ENCODE measurements around the gene PAX2. TPM values are rescaled to one million over a fixed set of nuclear protein-coding genes. Genes with fewer than 3 reads are reported as not detected.

The PAX2 gene
- total and polyA plus RNA-seq, 2 of the 8 experiments (the other 6 are each of a cell fraction or from before 2014, with no cell fraction given): 0.02 TPM; not detected in 1

DNA sequence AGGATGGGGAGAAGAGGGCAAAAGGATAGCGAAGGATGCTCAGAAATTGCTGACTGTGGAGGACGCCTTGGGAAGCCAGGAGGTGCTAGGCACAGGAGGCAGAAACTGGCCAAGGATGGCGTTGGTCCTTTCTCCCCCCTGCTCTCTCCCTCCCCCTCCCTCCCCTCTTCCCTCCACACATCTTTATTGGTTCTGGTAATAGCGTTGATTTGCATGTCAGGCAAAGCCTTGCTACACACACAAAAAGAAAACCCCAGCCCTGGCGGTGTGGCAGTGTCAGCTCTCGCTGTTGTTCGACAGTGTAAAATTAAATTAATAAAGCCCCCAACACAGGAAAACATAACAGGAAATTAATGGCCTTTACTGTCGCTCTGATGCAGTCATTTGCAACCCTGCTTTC lies 47.2 kb downstream of the PAX2 start:
- Histone ChIP-seq H3K79me1 (ENCODE audit: low read depth, low read length) (no peaks in the 10 kb centered on the region), H4K91ac (replicated peaks; ENCODE audit: insufficient read length, low read length) (no peak overlapping the region), H2BK12ac (ENCODE audit: low read depth, low read length) (no peak overlapping the region), H3K27ac (ENCODE audit: low read depth, low read length) (no peak overlapping the region), H3K27me3 (replicated peaks in 1 of 4; ENCODE audit: control insufficient read depth in 3 of 4, extremely low read depth in 1 of 4, insufficient read depth in 3 of 4, low read length in 3 of 4) (no peaks in the 10 kb centered on the region; a peak in 4 of 7 replicates), H2BK15ac (ENCODE audit: low read length) (no peak overlapping the region), H3K23ac (ENCODE audit: insufficient read length) (no peak overlapping the region), H3K14ac (ENCODE audit: insufficient read length) (no peak overlapping the region), H2AFZ (ENCODE audit: low read length) (no peak overlapping the region), H4K5ac (ENCODE audit: insufficient read length, low read depth, low read length) (no peak overlapping the region), H3K18ac (ENCODE audit: extremely low read depth, low read length) (no peak overlapping the region), H3K79me2 (ENCODE audit: control insufficient read depth in 1 of 2, insufficient read depth in 2 of 2, low read length in 2 of 2) (no peaks in the 10 kb centered on the region), H2AK5ac (ENCODE audit: low read depth, low read length) (no peak overlapping the region), H4K20me1 (replicated peaks in 1 of 2; ENCODE audit: control insufficient read depth in 1 of 2, insufficient read depth in 2 of 2, low read length in 2 of 2) (no peaks in the 10 kb centered on the region), H3K36me3 (ENCODE audit: control insufficient read depth in 2 of 4, insufficient read depth in 4 of 4, low read length in 3 of 4) (no peaks in the 10 kb centered on the region), H3K4me1 (replicated peaks in 1 of 4; ENCODE audit: control insufficient read depth in 3 of 4, insufficient read depth in 4 of 4, low read length in 3 of 4) (peaks cover 5 to 27% (median 13%) of the 10 kb centered on the region in 4 experiments), H3K4me2 (ENCODE audit: insufficient read depth in 1 of 2, low read depth in 2 of 2, low read length in 2 of 2) (no peak overlapping the region), H2BK20ac (ENCODE audit: low read length) (no peak overlapping the region), H3K56ac (replicated peaks; ENCODE audit: insufficient read length, low read depth, low read length) (no peak overlapping the region), H3K4me3 (ENCODE audit: extremely low read depth in 1 of 4, insufficient read depth in 2 of 4, low read depth in 3 of 4, low read length in 4 of 4) (no peak overlapping the region), H4K8ac (ENCODE audit: extremely low read depth, insufficient read depth, low read length) (no peak overlapping the region), H2BK120ac (replicated peaks; ENCODE audit: low read depth, low read length) (no peak overlapping the region), H3K9me3 (ENCODE audit: insufficient read depth in 2 of 2, low read depth in 1 of 2, low read length in 1 of 2) (no peaks in the 10 kb centered on the region), H3K4ac (replicated peaks; ENCODE audit: insufficient read length, low read depth, low read length) (no peak overlapping the region), H2BK5ac (ENCODE audit: low read depth, low read length) (no peak overlapping the region), H3K23me2 (ENCODE audit: low read depth, low read length) (no peaks in the 10 kb centered on the region), H3K9ac (replicated peaks in 1 of 4; ENCODE audit: extremely low read depth in 1 of 4, low read depth in 3 of 4, low read length in 3 of 4) (no peak overlapping the region)
- CTCF ChIA-PET (ENCODE audit: partially characterized antibody): interaction anchor here (0.8 to 2.0 kb wide), 6 partner anchors 9 to 47 kb away, joined by 3 to 8 read pairs (median 3); no protein-coding TSS in a partner anchor
- POLR2A ChIA-PET (ENCODE audit: partially characterized antibody): interaction anchor here (1.1 to 1.2 kb wide), 2 partner anchors 14 to 16 kb away, joined by 4 to 5 read pairs; no protein-coding TSS in a partner anchor
- DNase-seq (ENCODE audit: low read depth in 1 of 2, low spot score in 2 of 2) (no peak), FAIRE-seq (no peak)
- WGBS, 2 experiments (ENCODE audit: extremely low coverage in 1 of 2, insufficient coverage in 1 of 2, insufficient read length in 1 of 2, insufficient replicate concordance in 2 of 2, low coverage in 1 of 2, low lambda C conversion rate in 2 of 2, missing lambda C conversion rate in 1 of 2): 67% methylated on average over 7 of the region's 8 CpGs; no CpG with 5 or more reads in 1 of the 2 experiments
- TF ChIP-seq POLR2A (IDR thresholded peaks at IDR 0.05; ENCODE audit: control extremely low read depth in 1 of 2, low read depth in 2 of 2, low read length in 2 of 2): no peak
- no peak for TF ChIP-seq SIRT6 (IDR thresholded peaks at IDR 0.05; ENCODE audit: low read length)
- no peak for TF ChIP-seq BCL11A (IDR thresholded peaks at IDR 0.05; ENCODE audit: low read depth in 2 of 2, low read length in 2 of 2)
- peak; percentile 32; the same call in 1 of the 2 replicates for TF ChIP-seq MAFK (IDR thresholded peaks at IDR 0.05; ENCODE audit: low read depth, low read length)

Data from H1 (cell line).